Endothelial cell of umbilical vein (primary cell): ENCODE data around the gene DHRS7B. TPM values are rescaled to one million over a fixed set of nuclear protein-coding genes. Genes with fewer than 3 reads are reported as not detected.

Experiments
- BruUV-seq: library from RNA; stranded (reverse); fragments of 400-500 nt; replicated peaks from 2 replicates; lab custom pipeline; 2021; lab: Mats Ljungman, UMichigan
- CTCF ChIA-PET: fragments of 300-600, 350-600 bp; sonication (Branson Sonifier 250); formaldehyde crosslinking; loops from one replicate; lab custom pipeline; 2021; ENCODE audit warnings: antibody characterized with exemption, inconsistent platforms; lab: Charles Lee
- POLR2A ChIA-PET: fragments of 300-600, 350-600 bp; sonication (Branson Sonifier 250); formaldehyde crosslinking; loops from one replicate; lab custom pipeline; 2021; ENCODE audit warnings: antibody characterized with exemption, inconsistent platforms; lab: Charles Lee
- DNase-seq: peaks from one replicate; pipeline ENCODE4 v3.0.0-alpha.2; 2011; ENCODE audit warnings: low read depth, low spot score
- FAIRE-seq: peaks from 2 replicates; lab custom pipeline; 2011; peaks lifted over from hg19 to GRCh38; lab: Jason Lieb, UNC
- H2AFZ ChIP-seq: 2 replicates; pipeline ENCODE4 v1.6.0; 2012; ENCODE audit warnings: low read depth, low read length, control low read depth, inconsistent platforms
- H3K27ac ChIP-seq: 2 replicates; pipeline ENCODE4 v1.5.1; 2011; ENCODE audit warnings: low read depth, mild to moderate bottlenecking, control low read depth, low read length, moderate library complexity; ENCODE audit not compliant: insufficient read depth
- H3K27me3 ChIP-seq, 2 experiments: 2 replicates each; pipeline versions ENCODE4 v1.6.0 to v1.6.1; 2011; ENCODE audit warnings: low read length in 2 of 2, mixed read lengths in 1 of 2; ENCODE audit not compliant: control insufficient read depth in 2 of 2, insufficient read depth in 2 of 2
- H3K36me3 ChIP-seq, 2 experiments: 2 replicates in 1 of 2; 3 replicates in 1 of 2; pipeline ENCODE4 v1.5.1; 2011; ENCODE audit warnings: low read length in 2 of 2, mild to moderate bottlenecking in 1 of 2, moderate library complexity in 1 of 2; ENCODE audit not compliant: control insufficient read depth in 2 of 2, insufficient read depth in 2 of 2; ENCODE audit errors: extremely low read depth in 1 of 2
- H3K4me1 ChIP-seq: 3 replicates; pipeline ENCODE4 v1.5.1; 2011; ENCODE audit warnings: mild to moderate bottlenecking, low read length; ENCODE audit not compliant: control insufficient read depth, insufficient read depth; ENCODE audit errors: extremely low read depth
- H3K4me2 ChIP-seq: 2 replicates; pipeline ENCODE4 v1.6.1; 2011; ENCODE audit warnings: low read length, control low read depth, mixed read lengths; ENCODE audit not compliant: insufficient read depth
- H3K4me3 ChIP-seq, 3 experiments: fragments of 200-600 bp in 1 of 3; sonication (generic), shearing (Covaris generic) in 1 of 3; replicated peaks in 1 of 3; 2 replicates each; pipeline ENCODE4 v1.5.1; 2011 to 2016; ENCODE audit warnings: control low read depth in 3 of 3, low read length in 3 of 3, mild to moderate bottlenecking in 2 of 3, inconsistent platforms in 1 of 3, low read depth in 1 of 3, moderate library complexity in 1 of 3; ENCODE audit not compliant: insufficient read depth in 1 of 3
- H3K79me2 ChIP-seq: 2 replicates; pipeline ENCODE4 v1.6.0; 2012; ENCODE audit warnings: low read length, inconsistent platforms; ENCODE audit not compliant: control insufficient read depth, insufficient read depth
- H3K9ac ChIP-seq: replicated peaks from 2 replicates; pipeline ENCODE3; 2011; ENCODE audit warnings: low read length, control low read depth; ENCODE audit not compliant: insufficient read depth; ENCODE audit errors: extremely low read depth
- H3K9me1 ChIP-seq: replicated peaks from 3 replicates; pipeline ENCODE4 v1.6.0; 2011; ENCODE audit warnings: mild to moderate bottlenecking, low read length; ENCODE audit not compliant: control insufficient read depth, insufficient read depth; ENCODE audit errors: extremely low read depth
- H3K9me3 ChIP-seq: replicated peaks from 2 replicates; pipeline ENCODE4 v1.5.1; 2012; ENCODE audit warnings: low read length, inconsistent platforms; ENCODE audit not compliant: control insufficient read depth, insufficient read depth
- H4K20me1 ChIP-seq: replicated peaks from 2 replicates; pipeline ENCODE3; 2011; ENCODE audit warnings: mild to moderate bottlenecking, low read length; ENCODE audit not compliant: control insufficient read depth, insufficient read depth; ENCODE audit errors: extremely low read depth
- CTCF ChIP-seq, 2 donors: IDR thresholded peaks; 1 replicate in 1 of 2; 2 replicates in 1 of 2; pipeline ENCODE4 v1.5.1; 2011; ENCODE audit warnings: low read length in 2 of 2, mild to moderate bottlenecking in 2 of 2, moderate library complexity in 2 of 2, control low read depth in 1 of 2, inconsistent platforms in 1 of 2, low read depth in 1 of 2; ENCODE audit not compliant: insufficient read depth in 1 of 2; ENCODE audit errors: extremely low read depth in 1 of 2
- EZH2 ChIP-seq: IDR thresholded peaks from 2 replicates; pipeline ENCODE4 v1.6.1; 2012; ENCODE audit warnings: borderline replicate concordance, low read depth, mild to moderate bottlenecking, moderate library complexity, low read length, inconsistent platforms; ENCODE audit not compliant: severe bottlenecking
- GATA2 ChIP-seq: IDR thresholded peaks from 2 replicates; pipeline ENCODE4 v1.7.0; 2011; ENCODE audit warnings: low read depth, mild to moderate bottlenecking, moderate library complexity, mixed read lengths, low read length; ENCODE audit not compliant: insufficient read length, insufficient read depth
- JUN ChIP-seq: IDR thresholded peaks from 2 replicates; pipeline ENCODE4 v1.6.1; 2011; ENCODE audit warnings: borderline replicate concordance, low read depth; ENCODE audit not compliant: insufficient read length, insufficient read depth
- MAX ChIP-seq: IDR thresholded peaks from 2 replicates; pipeline ENCODE4 v1.6.1; 2011; ENCODE audit not compliant: insufficient read depth, insufficient read length
- MYC ChIP-seq: IDR thresholded peaks from one replicate; pipeline ENCODE4 v1.6.1; 2011; ENCODE audit warnings: mild to moderate bottlenecking, low read depth, low read length
- POLR2A ChIP-seq: IDR thresholded peaks from 2 replicates; pipeline ENCODE4 v1.6.1; 2012; ENCODE audit warnings: low read depth, mild to moderate bottlenecking, control low read depth, low read length
- POLR2AphosphoS5 ChIP-seq: IDR thresholded peaks from 2 replicates; pipeline ENCODE4 v1.6.1; 2012; ENCODE audit warnings: low read depth, mild to moderate bottlenecking, control low read depth, low read length, moderate library complexity; ENCODE audit not compliant: insufficient read depth
- dilution Hi-C: fragments of 300-500 bp; cut with MboI; formaldehyde crosslinking; loops from one replicate; pipeline ENCODE4 v1.15.0; 2019; ENCODE audit warnings: low sequenced_read_pairs; ENCODE audit not compliant: extremely low pct_ligation_motif_present
- intact Hi-C: fragments of 100-400 bp; cut with micrococcal nuclease; formaldehyde crosslinking; loops from one replicate; pipeline ENCODE4 v1.10.0; 2022
- polyA plus RNA-seq, 4 experiments: library from polyadenylated mRNA; depleted of rRNA in 3 of 4; stranded (reverse) in 3 of 4; unstranded in 1 of 4; fragments of >200 nt; gene quantifications; 2 replicates each; pipeline versions ENCODE4 v1.2.1 to v1.2.3, GENCODE V29; 2011 to 2012; ENCODE audit warnings: missing spikeins in 1 of 4
- total RNA-seq: library from RNA; stranded (reverse); gene quantifications from 2 replicates; pipeline ENCODE4 v1.2.3, GENCODE V29; 2021

The DHRS7B gene
- total and polyA plus RNA-seq, 2 donors (not counting 3 experiments of a cell fraction or from before 2014, with no cell fraction given) = 14.0 to 28.1 TPM

- DNase-seq = no peak
- no peaks in the 10 kb centered on the region for H3K9me3 ChIP-seq
- intact Hi-C loops = no loop called here
- no peaks in the 10 kb centered on the region for H4K20me1 ChIP-seq
- H3K27ac ChIP-seq = no peak overlapping the region
- H3K4me1 ChIP-seq = no peaks in the 10 kb centered on the region
- no peak overlapping the region for H3K9ac ChIP-seq
- peaks cover 2 to 10% of the 10 kb centered on the region in 2 experiments for H3K36me3 ChIP-seq
- no peak overlapping the region for H2AFZ ChIP-seq
- H3K79me2 ChIP-seq = peaks cover 73% of the 10 kb centered on the region
- no peak for FAIRE-seq
- dilution Hi-C loops = no loop called here
- no TSS peak for BruUV-seq
- no peaks in the 10 kb centered on the region for H3K9me1 ChIP-seq
- TF ChIP-seq CTCF (IDR thresholded peaks at IDR 0.05; ENCODE audit: extremely low read depth in 1 of 2, insufficient read depth in 1 of 2, low read depth in 1 of 2, low read length in 2 of 2) = no peak
- no peak for TF ChIP-seq MAX
- TF ChIP-seq GATA2 = no peak
- TF ChIP-seq EZH2 = no peak
- TF ChIP-seq MYC = no peak
- no peak for TF ChIP-seq POLR2A
- no peak for TF ChIP-seq POLR2AphosphoS5
- no peak for TF ChIP-seq JUN
- ChIA-PET POLR2A (no interaction called here), CTCF (interaction anchor here (1.3 to 1.8 kb wide), 2 partner anchors 12 to 71 kb away, joined by 3 to 4 read pairs; no protein-coding TSS in a partner anchor)
- no peaks in the 10 kb centered on the region for H3K27me3 ChIP-seq
- no peak overlapping the region for H3K4me2 ChIP-seq
- no peak overlapping the region for H3K4me3 ChIP-seq
Observed at GRCh38 chr17:21200590-21201297, 74.0 kb downstream of the DHRS7B start.
